IMR-90 (cell line): ENCODE data around the gene PDE5A. TPM values are rescaled to one million over a fixed set of nuclear protein-coding genes. Genes with fewer than 3 reads are reported as not detected.
A peak's percentile ranks its signal among the peaks of the same experiment; 100 is the strongest.

ENCODE experiments used
- ATAC-seq: fragments of 200-7000 bp; cut with Tn5 transposase; 2 replicates; pipeline ENCODE4 v1.9.1; 2020; ENCODE audit warnings: low read depth, mild to moderate bottlenecking, moderate library complexity
- BruUV-seq: library from RNA; stranded (reverse); fragments of 400-500 nt; replicated peaks from 2 replicates; lab custom pipeline; 2021; lab: Mats Ljungman, UMichigan
- CTCF ChIA-PET: fragments of 300-600 bp; formaldehyde crosslinking; extraction: SDS; loops from one replicate; lab custom pipeline; 2021; ENCODE audit warnings: antibody characterized with exemption; lab: Yijun Ruan, JAX
- POLR2A ChIA-PET: fragments of 300-600 bp; sonication (Branson Sonifier 250); formaldehyde crosslinking; loops from one replicate; lab custom pipeline; 2022; ENCODE audit warnings: antibody characterized with exemption; ENCODE audit not compliant: unreplicated experiment; lab: Charles Lee
- DNase-seq: peaks from one replicate; pipeline ENCODE4 v3.0.0; 2013
- H2AFZ ChIP-seq: replicated peaks from 2 replicates; pipeline ENCODE3; 2013; ENCODE audit warnings: low read length, mild to moderate bottlenecking; ENCODE audit not compliant: poor library complexity
- H2AK5ac ChIP-seq: 2 replicates; pipeline ENCODE4 v1.6.1; 2013; ENCODE audit warnings: low read depth, low read length, inconsistent platforms
- H2AK9ac ChIP-seq: replicated peaks from 2 replicates; pipeline ENCODE3; 2013; ENCODE audit warnings: mild to moderate bottlenecking, low read depth, low read length, moderate library complexity; ENCODE audit not compliant: poor library complexity
- H2BK120ac ChIP-seq: 2 replicates; pipeline ENCODE4 v1.6.1; 2013; ENCODE audit warnings: low read depth, low read length, inconsistent platforms
- H2BK15ac ChIP-seq: 3 replicates; pipeline ENCODE4 v1.6.1; 2013; ENCODE audit warnings: low read depth, low read length, inconsistent platforms
- H2BK20ac ChIP-seq: 2 replicates; pipeline ENCODE4 v1.6.1; 2013; ENCODE audit warnings: low read depth, mild to moderate bottlenecking, inconsistent platforms, low read length, moderate library complexity
- H2BK5ac ChIP-seq: 2 replicates; pipeline ENCODE4 v1.6.1; 2013; ENCODE audit warnings: mild to moderate bottlenecking, low read depth, low read length, inconsistent platforms; ENCODE audit not compliant: poor library complexity, severe bottlenecking
- H3K14ac ChIP-seq: replicated peaks from 2 replicates; pipeline ENCODE4 v1.6.1; 2013; ENCODE audit warnings: low read depth, low read length, inconsistent platforms
- H3K18ac ChIP-seq: 2 replicates; pipeline ENCODE4 v1.6.1; 2013; ENCODE audit warnings: low read depth, low read length, control low read depth
- H3K23ac ChIP-seq: 2 replicates; pipeline ENCODE4 v1.6.1; 2013; ENCODE audit warnings: low read depth, low read length, inconsistent platforms
- H3K27ac ChIP-seq: 2 replicates; pipeline ENCODE4 v1.5.1; 2013; ENCODE audit warnings: mild to moderate bottlenecking, control low read depth, low read length; ENCODE audit not compliant: insufficient read depth
- H3K27me3 ChIP-seq: 2 replicates; pipeline ENCODE4 v1.6.1; 2013; ENCODE audit warnings: low read length; ENCODE audit not compliant: control insufficient read depth, insufficient read depth
- H3K36me3 ChIP-seq: 2 replicates; pipeline ENCODE4 v1.6.1; 2013; ENCODE audit warnings: low read length, mixed read lengths; ENCODE audit not compliant: control insufficient read depth, insufficient read depth
- H3K4ac ChIP-seq: 2 replicates; pipeline ENCODE4 v1.6.1; 2013; ENCODE audit warnings: low read depth, low read length, inconsistent platforms
- H3K4me1 ChIP-seq: 2 replicates; pipeline ENCODE4 v1.6.1; 2013; ENCODE audit warnings: low read length, mixed read lengths; ENCODE audit not compliant: control insufficient read depth, insufficient read depth
- H3K4me2 ChIP-seq: 2 replicates; pipeline ENCODE4 v1.6.1; 2013; ENCODE audit warnings: low read depth, mild to moderate bottlenecking, control low read depth, low read length, moderate library complexity
- H3K4me3 ChIP-seq: 2 replicates; pipeline ENCODE4 v1.5.1; 2013; ENCODE audit warnings: low read depth, mild to moderate bottlenecking, control low read depth, low read length, moderate library complexity; ENCODE audit not compliant: insufficient read depth
- H3K56ac ChIP-seq: 2 replicates; pipeline ENCODE4 v1.6.1; 2013; ENCODE audit warnings: low read length, inconsistent platforms; ENCODE audit not compliant: insufficient read depth; ENCODE audit errors: extremely low read depth
- H3K79me1 ChIP-seq, 2 experiments: 2 replicates each; pipeline ENCODE4 v1.6.1; 2013; ENCODE audit warnings: low read length in 2 of 2, inconsistent platforms in 1 of 2, low read depth in 1 of 2
- H3K9ac ChIP-seq: 2 replicates; pipeline ENCODE4 v1.6.1; 2013; ENCODE audit warnings: low read depth, low read length, control low read depth
- H3K9me1 ChIP-seq: 2 replicates; pipeline ENCODE4 v1.6.1; 2013; ENCODE audit warnings: low read length, inconsistent platforms; ENCODE audit not compliant: insufficient read depth
- H3K9me3 ChIP-seq: 2 replicates; pipeline ENCODE4 v1.6.1; 2013; ENCODE audit warnings: low read length; ENCODE audit not compliant: control insufficient read depth, insufficient read depth
- H4K20me1 ChIP-seq: 2 replicates; pipeline ENCODE4 v1.6.1; 2013; ENCODE audit warnings: low read length, inconsistent platforms; ENCODE audit not compliant: insufficient read depth
- H4K5ac ChIP-seq: 2 replicates; pipeline ENCODE4 v1.6.1; 2013; ENCODE audit warnings: mild to moderate bottlenecking, low read depth, low read length, control low read depth
- H4K8ac ChIP-seq, 2 experiments: 2 replicates each; pipeline ENCODE4 v1.6.1; 2013; ENCODE audit warnings: low read depth in 2 of 2, low read length in 2 of 2, control low read depth in 1 of 2, inconsistent platforms in 1 of 2
- H4K91ac ChIP-seq: 2 replicates; pipeline ENCODE4 v1.6.1; 2013; ENCODE audit warnings: low read depth, low read length, inconsistent platforms; ENCODE audit not compliant: insufficient read depth
- BHLHE40 ChIP-seq: fragments of 150-350 bp; IDR thresholded peaks from 2 replicates; pipeline ENCODE4 v1.6.1; 2016; ENCODE audit warnings: mild to moderate bottlenecking, low read depth, low read length
- CEBPB ChIP-seq: IDR thresholded peaks from 2 replicates; pipeline ENCODE4 v1.6.1; 2012; ENCODE audit warnings: low read depth, low read length, improper control_type of control experiment
- CHD1 ChIP-seq: IDR thresholded peaks from 2 replicates; pipeline ENCODE4 v1.6.1; 2012; ENCODE audit warnings: low read depth, low read length, improper control_type of control experiment
- MAZ ChIP-seq: IDR thresholded peaks from 2 replicates; pipeline ENCODE4 v1.6.1; 2012; ENCODE audit warnings: low read depth, mild to moderate bottlenecking, low read length, improper control_type of control experiment, moderate library complexity, borderline replicate concordance
- MXI1 ChIP-seq: IDR thresholded peaks from 2 replicates; pipeline ENCODE4 v1.6.1; 2012; ENCODE audit warnings: low read depth, mild to moderate bottlenecking, low read length, moderate library complexity, borderline replicate concordance
- POLR2A ChIP-seq: IDR thresholded peaks from 2 replicates; pipeline ENCODE4 v1.6.1; 2012; ENCODE audit warnings: mild to moderate bottlenecking, low read depth, low read length
- RAD21 ChIP-seq: IDR thresholded peaks from 2 replicates; pipeline ENCODE4 v1.6.1; 2012; ENCODE audit warnings: low read length, improper control_type of control experiment
- RFX5 ChIP-seq: IDR thresholded peaks from 2 replicates; pipeline ENCODE4 v1.8.0; 2012; ENCODE audit warnings: low read depth, mild to moderate bottlenecking, low read length, moderate library complexity
- dilution Hi-C: fragments of 300-500 bp; cut with HindIII; formaldehyde crosslinking; loops from one replicate; pipeline ENCODE4 v1.14.3; 2018; ENCODE audit warnings: low sequenced_read_pairs; ENCODE audit not compliant: unreplicated experiment
- in situ Hi-C: fragments of 300-500 bp; cut with MboI; formaldehyde crosslinking; loops from 3 replicates; pipeline ENCODE4 v1.14.3; 2019; ENCODE audit warnings: low sequenced_read_pairs, inconsistent platforms, mixed read lengths
- intact Hi-C: fragments of 100-400 bp; cut with micrococcal nuclease; formaldehyde crosslinking; loops from 2 replicates; pipeline ENCODE4 v1.10.0; 2022
- polyA plus RNA-seq, 3 experiments: library from polyadenylated mRNA; depleted of rRNA; stranded (reverse); fragments of >200 nt; gene quantifications; 2 replicates each; pipeline ENCODE4 v1.2.3, GENCODE V29; 2012; ENCODE audit warnings: low replicate concordance in 1 of 3
- total RNA-seq: library from RNA; depleted of rRNA; stranded (reverse); fragments of >200 nt; gene quantifications from 2 replicates; pipeline ENCODE4 v1.2.3, GENCODE V29; 2012

Gene PDE5A
- total and polyA plus RNA-seq, 2 of the 4 experiments (the other 2 are of a cell fraction): 101 to 770 TPM

DNA sequence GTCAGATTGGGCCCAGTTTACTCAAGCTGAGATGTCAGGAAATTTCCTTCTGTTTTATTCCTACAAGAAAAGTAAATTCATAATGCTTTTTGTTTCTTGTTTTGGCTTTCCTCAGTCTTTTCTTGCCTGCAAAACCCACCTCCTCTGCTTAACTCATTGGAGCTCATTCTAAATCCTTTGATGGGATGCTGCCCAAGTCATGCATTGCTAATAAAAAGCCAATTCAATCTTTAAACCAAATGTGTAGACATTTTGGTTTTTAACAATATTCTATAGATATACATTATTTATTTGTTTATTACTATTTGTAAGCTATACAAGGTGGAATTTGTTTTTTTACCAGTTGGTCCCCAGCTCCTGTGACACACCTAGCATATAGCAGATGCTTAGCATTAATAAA, 13.2 kb upstream of the PDE5A start:
- dilution Hi-C loops: no loop called here
- Histone ChIP-seq H4K8ac (no peak overlapping the region), H3K14ac (no peak overlapping the region), H3K4me1 (peaks cover 16% of the 10 kb centered on the region), H3K9me3 (no peaks in the 10 kb centered on the region), H3K23ac (no peak overlapping the region), H4K5ac (no peak overlapping the region), H2BK15ac (no peak overlapping the region), H3K4ac (no peak overlapping the region), H2AK9ac (no peak overlapping the region), H2BK5ac (no peak overlapping the region), H3K4me3 (no peak overlapping the region), H3K9ac (no peak overlapping the region), H3K36me3 (no peaks in the 10 kb centered on the region), H3K27ac (no peak overlapping the region), H2BK20ac (no peak overlapping the region), H4K20me1 (no peaks in the 10 kb centered on the region), H4K91ac (no peak overlapping the region), H3K18ac (peak overlapping the region; percentile 19; the same call in 1 of the 2 replicates), H3K27me3 (no peaks in the 10 kb centered on the region), H2AFZ (no peak overlapping the region), H3K79me1 (0 out of 4 replicates have a peak, but pooled peaks cover 0 to 4% of the 10 kb centered on the region in 2 experiments), H2BK120ac (no peak overlapping the region), H2AK5ac (no peak overlapping the region), H3K4me2 (no peak overlapping the region), H3K56ac (no peak overlapping the region), H3K9me1 (0 out of 2 replicates have a peak, but pooled peaks cover 3% of the 10 kb centered on the region)
- CTCF ChIA-PET: no interaction called here
- no peak for ATAC-seq
- TF ChIP-seq MXI1 (no peak), CHD1 (no peak), BHLHE40 (no peak), RFX5 (no peak), POLR2A (no peak), CEBPB (no peak), MAZ (no peak), RAD21 (no peak)
- intact Hi-C loops: no loop called here
- in situ Hi-C loops: no loop called here
- no peak for DNase-seq
- POLR2A ChIA-PET: no interaction called here
- BruUV-seq: no TSS peak
